HG03064 (cell line): ENCODE measurements around the gene USF1.

ENCODE experiments used
- ATAC-seq: cut with Tn5 transposase; IDR thresholded peaks from one replicate; pipeline ENCODE4 v1.9.1; 2021; ENCODE audit warnings: low read depth; ENCODE audit not compliant: unreplicated experiment

USF1 gene, protein sequence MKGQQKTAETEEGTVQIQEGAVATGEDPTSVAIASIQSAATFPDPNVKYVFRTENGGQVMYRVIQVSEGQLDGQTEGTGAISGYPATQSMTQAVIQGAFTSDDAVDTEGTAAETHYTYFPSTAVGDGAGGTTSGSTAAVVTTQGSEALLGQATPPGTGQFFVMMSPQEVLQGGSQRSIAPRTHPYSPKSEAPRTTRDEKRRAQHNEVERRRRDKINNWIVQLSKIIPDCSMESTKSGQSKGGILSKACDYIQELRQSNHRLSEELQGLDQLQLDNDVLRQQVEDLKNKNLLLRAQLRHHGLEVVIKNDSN

DNA sequence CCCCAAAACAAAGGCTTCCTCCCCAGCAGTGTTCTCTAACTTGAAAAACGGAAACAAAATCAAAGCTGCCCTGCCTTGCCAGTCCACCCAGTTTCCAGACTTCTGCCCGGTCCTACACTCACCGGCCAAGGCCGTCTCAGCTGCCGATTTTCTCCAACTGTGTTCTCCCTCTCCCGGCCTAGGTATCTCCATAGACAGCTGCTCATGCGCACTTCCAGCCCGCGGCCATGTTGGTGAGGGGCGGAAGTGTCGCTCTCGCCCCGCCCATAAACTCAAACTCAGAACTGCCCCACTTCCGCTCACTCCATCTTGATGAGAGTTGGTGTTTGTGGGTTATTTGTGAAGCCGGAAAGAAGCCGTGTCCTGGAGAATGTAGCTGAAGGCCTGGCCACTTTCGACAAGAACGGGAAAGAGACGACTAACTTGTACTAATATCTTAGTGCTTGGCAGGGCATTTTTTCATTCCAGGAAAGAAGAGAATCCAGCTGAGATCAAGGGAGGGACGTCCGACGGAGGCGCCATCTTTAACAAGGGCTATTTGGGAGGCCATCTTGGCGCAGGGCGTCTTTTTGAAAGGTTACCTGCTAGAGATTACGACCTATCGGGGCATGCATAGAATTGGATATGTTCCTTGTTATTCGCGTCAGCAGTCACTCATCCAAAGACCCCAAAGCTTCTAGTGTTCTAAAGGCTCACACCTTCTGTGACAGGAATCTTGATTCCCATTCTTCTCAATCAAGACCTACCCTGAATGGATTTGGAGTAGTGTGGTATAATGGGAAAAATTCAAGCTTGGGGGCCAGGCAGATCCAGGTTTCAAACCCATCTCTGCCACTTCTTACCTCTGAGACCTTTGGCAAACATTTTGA is at the start of gene USF1:
Gene USF1, minus strand, starts transcription at position 242 of the 869 bp plus-strand sequence. CDS start 2,702 bp downstream, outside the sequence.
- peak; percentile 53 for ATAC-seq

DNA sequence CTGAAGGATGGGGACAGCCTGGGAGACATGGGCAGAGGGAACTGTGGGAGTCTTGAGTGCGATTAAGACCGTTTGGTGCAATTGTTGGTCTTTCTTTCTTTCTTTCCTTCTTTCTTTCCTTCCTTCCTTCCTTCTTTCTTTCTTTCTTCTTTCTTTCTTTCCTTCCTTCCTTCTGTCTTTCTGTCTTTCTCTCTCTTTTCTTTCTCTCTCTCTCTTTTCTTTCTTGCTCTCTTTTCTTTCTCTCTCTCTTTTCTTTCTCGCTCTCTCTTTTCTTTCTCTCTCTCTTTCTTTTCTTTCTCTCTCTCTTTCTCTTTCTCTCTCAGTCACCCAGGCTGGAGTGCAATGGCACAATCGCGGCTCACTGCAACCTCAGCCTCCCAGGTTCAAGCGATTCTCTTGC is 49.5 kb upstream of the USF1 start:
- no peak for ATAC-seq

DNA sequence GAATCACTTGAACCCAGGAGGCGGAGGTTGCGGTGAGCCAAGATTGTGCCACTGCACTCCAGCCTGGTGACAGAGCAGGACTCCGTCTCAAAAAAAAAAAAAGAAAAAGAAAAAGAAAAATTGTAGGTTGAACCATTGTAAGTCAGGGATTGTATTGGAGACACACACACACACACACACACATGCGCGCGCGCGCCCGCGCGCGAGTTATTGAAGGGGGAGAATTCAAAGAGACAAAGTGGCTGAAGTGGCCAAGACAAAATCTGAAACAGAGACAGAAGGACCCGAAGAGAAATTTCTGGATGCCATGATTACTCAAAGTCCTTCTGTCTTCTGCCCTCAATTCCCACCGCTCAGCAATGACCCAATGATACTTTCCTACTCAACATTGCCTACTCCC is 48.7 kb upstream of the USF1 start:
- no peak for ATAC-seq

DNA sequence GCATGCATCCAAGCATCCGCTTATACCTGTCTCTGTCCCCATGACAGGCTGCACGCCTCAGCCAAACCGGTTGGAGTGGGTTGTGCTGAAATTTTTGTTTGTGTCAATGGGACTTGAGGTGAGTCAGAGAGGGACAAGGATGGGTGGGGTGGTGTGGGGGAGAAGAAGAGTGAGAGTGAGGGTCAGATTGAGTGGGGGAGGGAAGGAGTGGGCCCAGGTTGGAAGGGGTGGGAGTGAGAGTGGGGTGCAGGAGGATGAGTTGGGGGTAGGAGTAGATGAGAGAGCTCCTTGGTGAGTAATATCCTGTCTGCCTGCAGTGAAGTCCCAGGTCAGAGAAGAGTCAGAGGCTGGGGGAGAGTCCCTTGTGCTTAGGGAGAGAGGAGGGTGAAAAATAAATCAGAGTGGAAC is 46.8 kb upstream of the USF1 start:
- ATAC-seq = no peak

DNA sequence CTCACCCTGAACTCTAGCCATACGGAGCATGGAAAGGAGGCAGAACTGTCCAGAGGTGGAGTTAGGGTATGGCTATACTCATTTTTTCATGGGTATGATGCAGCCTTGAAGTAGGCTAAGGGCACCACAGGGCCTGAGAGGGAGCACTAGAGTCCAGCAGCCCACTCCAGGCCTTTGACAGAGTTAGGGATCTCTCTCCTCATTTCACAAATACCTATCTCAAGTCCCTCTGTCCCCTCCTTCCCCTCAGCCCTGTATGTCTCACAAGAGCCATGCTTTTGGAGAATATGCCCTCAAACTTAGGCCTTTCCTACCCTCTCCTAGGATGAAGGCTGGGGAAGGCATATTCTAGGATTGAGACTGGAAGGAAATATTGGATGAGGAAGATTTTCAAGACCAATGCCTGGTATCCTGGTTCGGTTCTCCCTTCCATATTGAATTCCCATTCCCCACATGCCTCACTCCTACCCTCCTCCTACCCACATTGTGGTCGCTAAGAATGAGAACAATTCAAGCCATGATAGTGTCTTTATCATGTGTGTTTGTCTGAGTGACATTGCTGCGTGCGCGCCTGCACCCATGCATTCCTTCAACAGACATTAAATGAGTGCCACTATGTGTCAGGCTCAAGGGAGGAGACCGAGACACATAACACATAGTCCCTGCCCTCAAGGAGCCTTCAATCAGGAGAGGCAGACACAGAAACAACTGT is 46.2 kb upstream of the USF1 start:
- no peak for ATAC-seq

DNA sequence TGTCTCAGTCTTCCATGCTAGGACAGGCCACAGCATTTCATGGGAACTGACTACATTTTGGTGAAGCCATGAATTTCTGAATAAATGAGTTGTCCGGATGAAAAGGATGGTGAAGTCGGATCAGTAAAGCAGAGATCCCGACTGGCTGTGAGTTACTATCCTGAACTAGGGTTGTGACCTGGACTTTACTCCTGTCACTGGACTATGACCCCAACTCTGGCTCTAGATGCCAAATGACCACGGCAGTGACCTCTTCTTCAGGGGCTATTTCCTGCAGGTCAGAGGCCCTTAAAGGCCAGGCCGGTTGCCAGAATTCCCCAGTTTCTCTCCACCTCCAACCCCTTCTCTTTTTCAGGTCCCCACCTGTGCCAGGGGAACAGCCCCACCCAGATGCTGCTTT is 45.3 kb upstream of the USF1 start:
- ATAC-seq = no peak

DNA sequence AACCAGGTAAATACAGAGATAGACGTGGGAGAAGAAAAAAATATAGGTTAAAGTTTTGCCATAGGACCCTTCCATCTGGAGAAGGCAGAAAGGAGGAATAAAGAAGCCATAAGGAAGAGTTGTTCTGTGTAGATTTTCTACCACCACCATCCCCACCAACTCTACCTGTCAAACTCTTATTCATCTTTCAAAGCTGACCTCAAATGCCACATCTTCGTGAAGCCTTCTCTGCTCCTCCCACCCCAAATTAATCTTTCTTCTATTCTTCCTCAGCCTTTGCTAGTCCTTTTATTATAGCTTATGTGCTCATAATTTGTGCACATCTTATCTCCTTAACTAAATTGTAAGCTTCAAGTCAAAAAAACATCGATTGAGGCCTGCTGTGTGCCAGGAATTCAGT is 44.8 kb upstream of the USF1 start:
- ATAC-seq = no peak

DNA sequence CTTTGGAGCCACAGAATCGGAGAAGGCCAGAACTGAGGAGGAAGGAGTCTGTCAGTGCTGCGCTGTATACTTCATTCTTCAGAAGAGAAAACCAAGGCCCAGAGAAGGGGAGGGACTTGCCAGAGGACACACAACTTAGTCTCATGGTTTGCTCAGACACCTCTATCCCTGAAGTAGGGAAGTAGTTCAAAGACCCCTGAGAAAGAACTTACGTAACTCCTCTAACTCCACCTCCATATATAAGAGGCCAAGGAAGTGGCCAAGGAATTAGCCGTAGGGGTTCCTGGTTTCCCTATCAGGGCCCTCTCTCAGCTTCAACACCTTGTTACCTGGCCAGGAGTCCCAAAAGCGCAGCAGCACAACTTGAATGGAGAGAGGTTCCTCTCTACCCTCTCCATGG is 44.2 kb upstream of the USF1 start:
- ATAC-seq = no peak

DNA sequence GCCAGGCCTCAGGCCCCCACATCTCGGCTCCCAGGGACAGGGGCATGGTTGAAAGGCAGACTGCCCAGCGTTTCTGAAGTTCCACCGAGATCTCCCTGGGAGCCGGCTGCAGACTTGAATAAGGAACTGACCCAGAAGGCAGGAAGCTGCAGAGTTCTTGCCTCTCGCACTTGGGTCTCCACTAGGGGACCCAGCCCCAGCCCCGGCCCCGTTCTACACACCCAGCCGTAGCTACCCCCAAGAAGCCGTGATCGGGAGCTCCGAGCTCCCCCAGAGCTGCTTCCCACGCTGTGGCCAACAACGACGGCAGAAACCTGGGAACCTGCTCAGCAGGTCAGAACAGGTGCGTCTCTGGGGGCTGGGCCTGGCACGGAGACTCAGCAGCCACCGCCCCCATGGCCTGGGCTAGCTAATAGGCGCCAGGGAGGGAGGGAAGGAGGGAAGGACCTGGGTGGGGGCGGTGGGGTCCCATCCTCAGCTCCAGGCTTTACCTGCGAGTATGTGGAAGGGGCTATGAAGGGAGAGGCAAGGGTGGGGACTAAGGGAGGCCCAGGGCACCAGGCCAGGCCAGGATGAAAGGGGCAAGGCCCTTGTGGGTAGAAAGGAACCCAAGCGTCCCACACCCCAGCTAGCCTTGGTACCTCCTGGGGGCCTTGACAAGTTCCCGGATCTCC is 43.6 kb upstream of the USF1 start, which contains the start of gene NECTIN4:
Gene NECTIN4, minus strand, starts transcription at position 308 of the 674 bp plus-strand sequence. Its CDS starts 262 bp downstream, at position 46.
- ATAC-seq = no peak

DNA sequence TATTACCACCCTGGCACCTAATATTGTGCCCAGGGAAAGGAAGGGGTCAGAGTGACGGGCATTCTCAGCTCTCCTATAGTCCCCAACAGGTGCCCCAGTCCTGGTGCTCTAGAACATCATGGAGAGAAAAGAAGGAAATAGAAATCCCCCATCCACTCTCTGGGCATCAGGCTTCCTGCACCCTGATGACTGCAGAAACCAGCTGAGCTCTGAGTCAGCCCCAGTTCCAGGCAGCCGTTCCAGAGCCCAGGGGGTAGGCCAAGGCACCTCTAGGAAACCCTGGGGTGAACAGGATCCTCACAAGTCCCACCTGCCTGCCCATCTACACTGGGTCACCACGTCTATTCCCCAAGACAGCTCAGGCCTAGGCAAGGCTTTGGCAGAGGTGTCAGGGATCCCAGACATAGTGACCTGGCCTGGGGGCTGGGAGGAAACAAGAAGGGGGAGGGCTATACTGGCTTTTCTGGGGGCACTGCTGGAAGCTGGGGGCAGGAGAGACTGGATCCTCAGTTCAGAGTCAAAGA is 42.9 kb upstream of the USF1 start:
- ATAC-seq = no peak

DNA sequence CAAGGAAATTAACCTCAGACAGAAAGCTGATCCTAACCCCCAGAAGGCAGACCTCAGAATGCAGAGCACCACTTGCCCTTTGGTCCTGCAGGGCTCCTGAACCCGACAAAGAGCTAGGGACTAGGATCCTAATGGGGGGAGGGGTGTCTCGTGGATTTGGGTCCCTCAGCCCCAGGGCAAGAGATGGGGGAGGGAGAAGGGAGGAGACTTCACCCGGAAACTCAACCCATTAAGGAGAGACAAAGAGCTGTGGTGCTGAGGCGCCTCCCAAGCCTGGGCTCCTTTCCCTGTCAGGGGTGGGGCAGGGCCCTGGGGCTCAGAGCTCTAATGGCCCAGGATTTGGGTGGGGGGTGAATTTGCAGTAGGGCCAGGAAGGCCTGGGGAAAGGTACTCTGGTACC is 40.7 kb upstream of the USF1 start:
- ATAC-seq = no peak

DNA sequence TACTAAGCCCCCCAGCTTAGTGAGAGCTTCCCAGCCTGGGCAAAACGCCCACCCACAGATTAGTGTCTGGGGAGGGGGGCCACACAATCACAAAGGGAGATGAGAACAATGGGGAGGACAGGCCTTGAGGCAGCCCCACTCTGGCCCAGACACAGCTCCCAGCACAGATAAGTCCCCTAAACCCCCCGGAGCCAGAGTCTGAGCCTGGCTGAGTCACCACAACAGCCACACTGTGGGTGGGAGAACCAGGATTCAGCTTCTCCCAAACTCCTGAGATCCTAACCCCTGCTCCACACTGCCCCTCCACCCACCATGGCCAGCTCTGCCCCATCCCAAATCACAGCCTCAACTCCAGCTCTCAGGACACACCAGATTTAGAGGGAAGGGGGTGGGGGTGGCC is 39.4 kb upstream of the USF1 start:
- no peak for ATAC-seq

DNA sequence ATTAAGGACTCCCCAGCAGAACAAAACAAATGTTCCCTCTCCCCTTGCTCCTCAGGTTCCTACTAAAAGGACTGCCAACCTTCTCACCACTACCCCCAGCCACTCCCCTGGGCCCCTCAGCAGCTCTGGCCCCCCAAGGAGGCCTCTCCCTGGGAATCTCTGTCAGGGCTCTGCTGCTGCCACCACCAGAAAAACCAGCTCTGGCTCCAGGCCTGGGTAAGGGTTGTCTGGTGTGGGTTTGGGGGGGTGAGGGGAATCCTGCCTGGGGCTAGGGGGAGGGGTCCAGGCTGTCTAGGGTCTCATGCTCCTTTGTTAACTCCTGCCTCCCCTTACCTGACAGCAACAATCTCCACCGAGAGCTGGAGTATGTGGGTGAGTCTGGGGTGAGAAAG is 38.8 kb upstream of the USF1 start:
- no peak for ATAC-seq

DNA sequence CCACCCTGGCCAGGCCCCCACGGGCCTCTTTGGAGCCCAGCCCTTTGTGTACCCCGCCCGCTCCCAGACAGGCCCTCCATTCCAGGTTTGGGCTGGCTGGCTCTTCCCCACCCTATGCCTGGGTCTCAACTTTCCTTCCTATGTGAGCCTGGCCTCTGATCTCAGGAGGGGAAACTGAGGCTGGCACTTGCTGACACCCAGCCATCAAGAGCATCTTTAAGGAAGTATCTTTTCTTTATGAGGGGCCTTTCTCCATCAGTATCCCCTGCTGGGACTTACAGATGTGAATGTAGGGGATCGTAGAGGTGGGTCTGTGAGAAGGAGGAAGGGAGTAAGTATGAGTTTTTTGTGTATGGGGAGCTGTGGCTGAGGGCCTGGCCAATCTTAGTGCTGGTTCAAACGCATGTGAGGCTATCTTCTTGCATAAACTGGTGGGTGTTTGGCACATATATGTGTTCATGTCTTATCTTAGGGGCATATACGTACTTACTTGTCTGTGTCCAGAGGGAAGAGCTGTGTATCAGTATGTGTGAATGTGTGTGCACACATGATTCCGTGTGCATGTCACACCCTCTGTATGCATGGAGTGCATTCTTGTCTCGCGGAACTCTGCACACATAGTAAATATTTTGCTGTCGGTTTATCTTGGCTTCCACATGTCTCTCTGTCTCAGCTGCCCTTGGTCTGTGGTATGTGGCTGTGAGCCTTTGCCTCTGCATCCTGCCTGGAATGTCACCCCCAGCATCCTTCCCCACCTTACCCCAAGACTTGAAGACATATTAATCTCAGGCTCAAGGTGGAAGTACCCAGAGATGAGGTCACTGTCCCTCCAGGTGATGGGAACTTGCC is 38.2 kb upstream of the USF1 start:
- ATAC-seq = no peak

DNA sequence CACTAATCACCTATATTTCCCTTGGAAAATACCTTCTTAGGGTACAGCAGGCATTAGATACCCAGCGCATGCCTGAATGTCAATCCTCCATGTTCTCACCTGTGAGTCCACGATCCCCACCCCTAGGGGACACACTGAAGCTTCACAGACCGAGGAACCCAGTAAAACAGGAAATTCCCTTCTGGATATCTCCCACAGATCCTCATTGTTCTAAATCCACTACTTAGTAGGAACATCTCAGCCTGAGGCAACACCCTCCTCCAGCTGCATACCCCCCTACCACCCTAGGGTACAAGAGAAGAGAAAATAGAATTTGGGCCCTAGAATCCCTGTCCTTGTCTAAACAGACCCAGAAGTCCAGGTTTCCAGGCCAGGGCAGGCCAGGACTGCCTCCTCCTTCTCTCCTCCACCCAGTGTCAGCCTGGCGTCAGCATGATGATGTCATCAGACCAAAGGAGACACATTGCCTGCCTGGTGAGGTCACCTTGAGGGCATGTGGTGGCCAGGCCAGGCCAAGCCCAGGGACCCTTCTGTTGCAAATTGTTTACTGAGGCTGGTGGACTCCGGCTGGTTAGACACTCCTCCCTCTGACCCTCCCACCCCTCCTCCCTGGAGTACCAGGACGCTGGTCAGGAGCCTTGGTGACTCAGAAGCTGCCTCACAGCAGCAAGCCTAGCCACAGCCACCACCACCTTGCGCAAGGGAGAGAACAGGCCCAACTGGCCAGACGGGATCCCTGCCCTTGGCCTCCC is 37.4 kb upstream of the USF1 start:
- ATAC-seq = no peak

DNA sequence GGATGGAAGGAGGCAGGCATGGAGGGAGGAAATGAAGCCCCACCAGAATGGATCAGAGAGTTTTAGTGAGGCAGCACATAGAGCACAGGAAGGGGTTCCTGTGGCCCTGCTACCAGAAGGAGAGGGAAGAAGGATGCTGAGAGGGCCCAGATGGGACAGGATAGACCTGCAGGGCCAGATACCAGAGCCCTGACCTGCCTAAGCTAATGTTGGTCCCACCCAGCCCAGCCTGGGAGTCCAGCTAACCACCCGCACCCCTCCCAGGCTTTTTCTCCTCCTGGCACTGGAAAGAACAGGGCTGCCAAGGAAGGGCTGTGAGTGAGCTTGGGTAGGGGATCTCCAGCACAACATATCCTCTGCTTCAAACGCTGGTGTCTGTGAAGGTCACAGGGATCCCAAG is 36.7 kb upstream of the USF1 start:
- ATAC-seq = no peak

DNA sequence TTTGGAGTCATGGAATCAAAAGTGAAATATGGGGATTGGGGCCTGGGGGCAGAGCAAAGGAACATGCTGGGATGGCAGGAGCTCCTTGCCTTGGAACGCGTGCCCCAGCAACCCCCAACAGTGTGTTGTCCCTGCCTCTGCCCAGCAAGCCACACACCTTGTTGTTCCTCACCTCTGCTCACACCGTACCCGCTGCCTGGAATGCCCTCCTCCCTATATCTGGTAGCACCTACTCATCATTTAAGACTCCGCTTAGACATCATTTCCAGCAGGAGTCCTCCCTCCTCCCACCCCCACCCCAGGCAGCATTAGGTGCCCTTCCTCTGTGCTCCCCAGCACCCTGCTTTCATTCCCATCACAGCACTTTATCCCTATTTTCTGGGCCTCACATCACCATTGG is 35.7 kb upstream of the USF1 start:
- ATAC-seq = no peak

DNA sequence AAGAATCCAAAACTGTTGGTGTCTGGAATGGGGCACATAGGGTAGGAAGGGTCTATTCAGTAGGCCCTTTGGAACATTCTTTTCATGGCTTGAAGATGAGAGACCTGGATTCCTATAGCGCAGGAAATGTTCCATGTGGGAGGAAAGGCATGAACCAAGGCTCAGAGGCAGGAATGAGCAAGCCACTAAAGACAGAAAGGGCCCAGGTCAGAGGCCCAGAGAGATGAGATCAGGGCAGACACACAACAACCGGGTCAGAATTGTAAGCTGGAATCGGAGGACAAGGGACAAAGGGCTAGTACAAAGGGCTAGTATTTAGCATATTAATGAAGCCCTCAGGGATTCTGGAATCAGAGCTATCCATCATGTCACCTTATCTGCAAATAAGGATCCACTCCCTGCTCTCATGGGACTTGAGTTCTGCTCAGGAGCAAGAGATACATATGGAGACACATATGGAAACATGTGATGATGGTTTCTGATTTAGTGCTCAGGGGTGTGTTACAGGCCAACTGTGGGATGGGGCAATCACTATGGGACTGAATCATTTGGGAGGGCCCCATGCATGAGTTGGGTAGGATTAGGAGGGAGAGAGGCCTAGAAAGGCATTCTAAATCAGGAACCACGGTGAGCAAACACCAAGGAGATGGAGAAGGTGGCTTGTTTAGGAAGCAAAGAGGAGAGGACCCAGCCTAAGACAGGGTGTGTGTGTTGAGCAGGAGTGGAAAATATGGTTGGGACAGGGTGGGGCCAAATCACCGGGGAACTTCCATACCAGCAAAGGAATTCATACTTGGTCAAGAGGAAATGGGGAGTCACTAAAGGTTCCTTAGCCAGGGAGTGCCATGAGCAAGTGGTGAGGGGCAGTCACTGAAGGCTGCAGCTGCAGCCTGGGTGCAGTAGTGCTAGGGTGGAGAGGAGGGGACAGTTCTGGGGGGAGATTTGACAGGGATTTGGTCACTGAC is 34.9 kb upstream of the USF1 start:
- ATAC-seq = no peak
